G401.6 (cell line): ENCODE results near the gene SLC13A3.

Source experiments
- FAIRE-seq: peaks from 2 replicates; lab custom pipeline; 2012; peaks lifted over from hg19 to GRCh38; lab: Jason Lieb, UNC

The SLC13A3 gene

GRCh38 chr20:46631874-46632446 is 19.3 kb downstream of the SLC13A3 start:
- FAIRE-seq: no peak

- no peak for FAIRE-seq
These were observed 19.9 kb downstream of the SLC13A3 start for GRCh38 chr20:46631212-46631869.

- no peak for FAIRE-seq
These were observed 21.0 kb downstream of the SLC13A3 start for GRCh38 chr20:46630306-46630705.

- FAIRE-seq: no peak
These were observed 21.9 kb downstream of the SLC13A3 start for GRCh38 chr20:46629341-46629740.

- FAIRE-seq: no peak
These were observed 24.0 kb downstream of the SLC13A3 start for GRCh38 chr20:46627234-46627633.

GRCh38 chr20:46626758-46627157 is 24.5 kb downstream of the SLC13A3 start:
- FAIRE-seq: no peak

- FAIRE-seq: no peak
These were observed 25.3 kb downstream of the SLC13A3 start for GRCh38 chr20:46625875-46626373.

GRCh38 chr20:46624946-46625345 is 26.3 kb downstream of the SLC13A3 start:
- FAIRE-seq: no peak

GRCh38 chr20:46622165-46622564 is 29.1 kb downstream of the SLC13A3 start:
- FAIRE-seq: no peak

- no peak for FAIRE-seq
These were observed 29.8 kb downstream of the SLC13A3 start for GRCh38 chr20:46621492-46621891.

GRCh38 chr20:46619445-46619844 is 31.8 kb downstream of the SLC13A3 start:
- FAIRE-seq: no peak

GRCh38 chr20:46618316-46619100 is 32.8 kb downstream of the SLC13A3 start:
- no peak for FAIRE-seq

- FAIRE-seq: no peak
These were observed 36.8 kb downstream of the SLC13A3 start for GRCh38 chr20:46614503-46614902.

- no peak for FAIRE-seq
These were observed 41.1 kb downstream of the SLC13A3 start for GRCh38 chr20:46610145-46610544.

- FAIRE-seq: no peak
These were observed 42.2 kb downstream of the SLC13A3 start for GRCh38 chr20:46609043-46609442.

- FAIRE-seq: no peak
These were observed 43.3 kb downstream of the SLC13A3 start for GRCh38 chr20:46607849-46608497.

- no peak for FAIRE-seq
These were observed 43.9 kb downstream of the SLC13A3 start for GRCh38 chr20:46607191-46607848.

- FAIRE-seq: no peak
These were observed 44.5 kb downstream of the SLC13A3 start for GRCh38 chr20:46606817-46607190.

- FAIRE-seq: no peak
These were observed 45.1 kb downstream of the SLC13A3 start for GRCh38 chr20:46605978-46606816.

GRCh38 chr20:46605181-46605580 is 46.1 kb downstream of the SLC13A3 start:
- FAIRE-seq: no peak

- FAIRE-seq: no peak
These were observed 46.6 kb downstream of the SLC13A3 start for GRCh38 chr20:46604551-46605133.
